NCI-H774 (cell line): Measurements from ENCODE around the gene KRT76.

Source experiments
- DNase-seq: peaks from one replicate; lab custom pipeline; 2025; lab: John Stamatoyannopoulos, UW

KRT76 gene

GRCh38 chr12:52776913-52777395 lies at the start of gene KRT76:
Gene KRT76 (minus strand): TSS chr12:52777345. CDS start chr12:52777291, 54 bp downstream.
- DNase-seq = no peak

GRCh38 chr12:52825961-52826360 lies 48.8 kb upstream of the KRT76 start:
- DNase-seq = no peak

- no peak for DNase-seq
Measured at GRCh38 chr12:52824741-52825410, 47.7 kb upstream of the KRT76 start.

GRCh38 chr12:52823761-52824450 lies 46.8 kb upstream of the KRT76 start:
- DNase-seq = no peak

GRCh38 chr12:52822771-52823510 lies 45.8 kb upstream of the KRT76 start:
- DNase-seq = no peak

- no peak for DNase-seq
Measured at GRCh38 chr12:52821826-52822660, 44.9 kb upstream of the KRT76 start.

- DNase-seq = no peak
Measured at GRCh38 chr12:52821071-52821730, 44.1 kb upstream of the KRT76 start.

GRCh38 chr12:52820521-52820920 lies 43.4 kb upstream of the KRT76 start:
- no peak for DNase-seq

- DNase-seq = no peak
Measured at GRCh38 chr12:52819731-52820510, 42.8 kb upstream of the KRT76 start.

- no peak for DNase-seq
Measured at GRCh38 chr12:52818887-52819420, 41.8 kb upstream of the KRT76 start.

GRCh38 chr12:52818388-52818787 lies 41.2 kb upstream of the KRT76 start:
- DNase-seq = no peak

- DNase-seq = no peak
Measured at GRCh38 chr12:52817699-52818238, 40.6 kb upstream of the KRT76 start.

GRCh38 chr12:52817003-52817698 lies 40.0 kb upstream of the KRT76 start:
- no peak for DNase-seq

- DNase-seq = no peak
Measured at GRCh38 chr12:52815676-52816588, 38.8 kb upstream of the KRT76 start.

GRCh38 chr12:52815161-52815560 lies 38.0 kb upstream of the KRT76 start:
- no peak for DNase-seq

- no peak for DNase-seq
Measured at GRCh38 chr12:52814710-52815155, 37.6 kb upstream of the KRT76 start.

GRCh38 chr12:52813885-52814709 lies 37.0 kb upstream of the KRT76 start, which contains the start of gene KRT4:
Gene KRT4 (minus strand): TSS chr12:52814116. CDS start chr12:52814058, 58 bp downstream.
- DNase-seq = peak; percentile 65
